TTC549 (cell line): ENCODE results near the gene PYY.
"Not testable (repeated sequence)": the region's sequence is repeated elsewhere in the genome, so short reads cannot be mapped to it uniquely, and the experiment has no call there.

Experiments used
- FAIRE-seq: peaks from 2 replicates; lab custom pipeline; 2012; peaks lifted over from hg19 to GRCh38; lab: Jason Lieb, UNC

Gene PYY

GRCh38 chr17:43945074-43945829, 8.5 kb downstream of the PYY start:
- no peak for FAIRE-seq

GRCh38 chr17:43942051-43942685, 11.6 kb downstream of the PYY start, which contains the start of gene PPY:
Gene PPY (minus strand): TSS chr17:43942476. CDS start chr17:43941654, 822 bp downstream.
- FAIRE-seq: no peak

GRCh38 chr17:43940630-43941029, 13.1 kb downstream of the PYY start:
- FAIRE-seq: no peak

GRCh38 chr17:43939886-43940285, 13.9 kb downstream of the PYY start:
- FAIRE-seq: no peak

- not testable (repeated sequence) for FAIRE-seq
Observed at GRCh38 chr17:43939452-43939851, 14.3 kb downstream of the PYY start.

GRCh38 chr17:43938838-43939182, 14.9 kb downstream of the PYY start:
- no peak for FAIRE-seq

- FAIRE-seq: no peak
Observed at GRCh38 chr17:43936434-43936833, 17.3 kb downstream of the PYY start.

GRCh38 chr17:43935926-43936261, 17.8 kb downstream of the PYY start:
- FAIRE-seq: no peak

GRCh38 chr17:43935204-43935925, 18.4 kb downstream of the PYY start:
- no peak for FAIRE-seq

- FAIRE-seq: no peak
Observed at GRCh38 chr17:43932923-43933322, 20.8 kb downstream of the PYY start.

GRCh38 chr17:43932357-43932756, 21.4 kb downstream of the PYY start:
- no peak for FAIRE-seq

- no peak for FAIRE-seq
Observed at GRCh38 chr17:43931062-43931571, 22.6 kb downstream of the PYY start.

GRCh38 chr17:43928609-43929008, 25.1 kb downstream of the PYY start:
- no peak for FAIRE-seq

GRCh38 chr17:43927929-43928328, 25.8 kb downstream of the PYY start:
- not testable (repeated sequence) for FAIRE-seq

GRCh38 chr17:43927060-43927864, 26.5 kb downstream of the PYY start:
- no peak for FAIRE-seq

- no peak for FAIRE-seq
Observed at GRCh38 chr17:43924558-43924957, 29.2 kb downstream of the PYY start.

GRCh38 chr17:43920500-43921095, 33.1 kb downstream of the PYY start:
- FAIRE-seq: no peak

- no peak for FAIRE-seq
Observed at GRCh38 chr17:43918026-43918389, 35.7 kb downstream of the PYY start.

GRCh38 chr17:43917348-43918025, 36.3 kb downstream of the PYY start:
- FAIRE-seq: no peak

GRCh38 chr17:43917016-43917347, 36.8 kb downstream of the PYY start:
- no peak for FAIRE-seq

- FAIRE-seq: no peak
Observed at GRCh38 chr17:43916385-43916784, 37.4 kb downstream of the PYY start.

GRCh38 chr17:43915559-43915958, 38.2 kb downstream of the PYY start:
- no peak for FAIRE-seq
